Measurements from ENCODE around the gene SDF4.

DNA sequence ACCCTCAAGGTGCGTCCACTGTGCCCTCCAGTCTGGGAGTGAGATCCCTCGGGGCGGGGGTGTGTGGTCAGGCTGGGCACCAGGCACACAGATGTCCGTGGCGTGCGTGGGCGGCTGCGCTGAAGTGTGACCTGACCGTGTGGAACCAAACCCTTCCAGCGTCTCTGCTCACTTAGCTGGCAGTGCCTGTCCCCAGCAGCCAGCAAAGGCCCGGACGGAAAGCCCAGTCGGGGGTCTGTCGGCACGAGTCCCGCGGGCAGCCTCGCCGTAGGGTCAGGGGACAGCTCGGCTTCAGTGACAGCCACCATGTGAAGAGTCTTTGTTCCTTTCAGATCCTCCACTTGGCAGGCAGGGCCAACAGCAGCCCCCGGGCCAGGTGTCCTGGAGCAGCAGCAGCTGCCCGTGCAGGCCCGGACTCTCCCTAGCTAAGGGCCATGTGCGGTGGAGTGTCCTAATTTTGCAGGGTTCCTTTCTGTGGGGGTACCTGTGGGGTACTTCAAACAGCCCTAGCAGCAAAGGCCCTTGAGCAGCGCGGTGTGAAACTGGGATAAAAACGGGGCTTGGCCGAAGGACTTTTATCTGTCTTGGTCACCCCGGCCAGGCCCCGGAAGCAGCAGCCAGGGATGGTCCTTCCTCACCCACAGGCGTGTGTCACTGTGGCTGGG is 46.6 kb downstream of the SDF4 start:
- TF ChIP-seq, protein P1, sequence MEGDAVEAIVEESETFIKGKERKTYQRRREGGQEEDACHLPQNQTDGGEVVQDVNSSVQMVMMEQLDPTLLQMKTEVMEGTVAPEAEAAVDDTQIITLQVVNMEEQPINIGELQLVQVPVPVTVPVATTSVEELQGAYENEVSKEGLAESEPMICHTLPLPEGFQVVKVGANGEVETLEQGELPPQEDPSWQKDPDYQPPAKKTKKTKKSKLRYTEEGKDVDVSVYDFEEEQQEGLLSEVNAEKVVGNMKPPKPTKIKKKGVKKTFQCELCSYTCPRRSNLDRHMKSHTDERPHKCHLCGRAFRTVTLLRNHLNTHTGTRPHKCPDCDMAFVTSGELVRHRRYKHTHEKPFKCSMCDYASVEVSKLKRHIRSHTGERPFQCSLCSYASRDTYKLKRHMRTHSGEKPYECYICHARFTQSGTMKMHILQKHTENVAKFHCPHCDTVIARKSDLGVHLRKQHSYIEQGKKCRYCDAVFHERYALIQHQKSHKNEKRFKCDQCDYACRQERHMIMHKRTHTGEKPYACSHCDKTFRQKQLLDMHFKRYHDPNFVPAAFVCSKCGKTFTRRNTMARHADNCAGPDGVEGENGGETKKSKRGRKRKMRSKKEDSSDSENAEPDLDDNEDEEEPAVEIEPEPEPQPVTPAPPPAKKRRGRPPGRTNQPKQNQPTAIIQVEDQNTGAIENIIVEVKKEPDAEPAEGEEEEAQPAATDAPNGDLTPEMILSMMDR (IDR thresholded peaks at IDR 0.05; ENCODE audit: insufficient read depth, low read length, poor library complexity, severe bottlenecking) = no peak
- no peak for TF ChIP-seq EZH2phosphoT487 (conservative IDR thresholded peaks at IDR 0.05; ENCODE audit: low read length)

Data from SU-DHL-6 (cell line).